ENCODE measurements around the gene MED10. TPM values are rescaled to one million over a fixed set of nuclear protein-coding genes. Genes with fewer than 3 reads are reported as not detected.

Gene MED10
- polyA plus RNA-seq, 4 donors: 37.6 to 43.8 (median 40.8) TPM

DNA sequence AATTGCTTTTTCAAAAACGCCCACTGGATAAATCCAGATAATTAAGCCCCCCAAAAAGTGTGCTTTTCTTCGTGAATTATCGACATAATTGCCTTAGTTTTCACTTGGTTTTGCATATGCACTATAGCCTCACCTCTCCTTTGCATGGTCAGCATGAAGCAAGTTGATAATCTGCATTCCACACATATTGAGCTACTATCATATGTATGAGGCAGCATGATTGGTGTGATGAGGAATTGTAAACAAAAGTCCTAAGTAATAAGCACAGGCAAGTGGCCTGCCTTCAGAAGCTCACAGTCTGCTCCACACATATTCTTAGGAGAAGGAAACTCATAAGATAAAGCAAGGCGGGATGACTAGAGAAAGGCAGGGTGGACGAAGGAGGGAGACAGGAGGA lies 33.8 kb downstream of the MED10 start:
- no peak for DNase-seq
- WGBS, 3 donors: 80 to 90% (median 87%) methylated on average over 5 of the region's 5 CpGs
- FAIRE-seq: no peak
- H3K27ac ChIP-seq (ENCODE audit: low read depth in 1 of 3, low read length in 2 of 3): no peak overlapping the region
- no peaks in the 10 kb centered on the region for H3K4me1 ChIP-seq (ENCODE audit: control insufficient read depth in 3 of 3, insufficient read depth in 2 of 3, low read depth in 1 of 3, low read length in 2 of 3)
- H3K27me3 ChIP-seq (ENCODE audit: control insufficient read depth in 3 of 3, insufficient read depth in 3 of 3, low read length in 3 of 3): no peaks in the 10 kb centered on the region
- H3K4me3 ChIP-seq (ENCODE audit: low read depth in 1 of 3, low read length in 3 of 3): no peak overlapping the region
- H3K36me3 ChIP-seq (ENCODE audit: control insufficient read depth in 3 of 3, insufficient read depth in 2 of 3, low read depth in 1 of 3, low read length in 3 of 3): no peaks in the 10 kb centered on the region
- H3K9me3 ChIP-seq (ENCODE audit: control insufficient read depth in 2 of 2, insufficient read depth in 1 of 2, low read depth in 1 of 2, low read length in 1 of 2): no peaks in the 10 kb centered on the region

DNA sequence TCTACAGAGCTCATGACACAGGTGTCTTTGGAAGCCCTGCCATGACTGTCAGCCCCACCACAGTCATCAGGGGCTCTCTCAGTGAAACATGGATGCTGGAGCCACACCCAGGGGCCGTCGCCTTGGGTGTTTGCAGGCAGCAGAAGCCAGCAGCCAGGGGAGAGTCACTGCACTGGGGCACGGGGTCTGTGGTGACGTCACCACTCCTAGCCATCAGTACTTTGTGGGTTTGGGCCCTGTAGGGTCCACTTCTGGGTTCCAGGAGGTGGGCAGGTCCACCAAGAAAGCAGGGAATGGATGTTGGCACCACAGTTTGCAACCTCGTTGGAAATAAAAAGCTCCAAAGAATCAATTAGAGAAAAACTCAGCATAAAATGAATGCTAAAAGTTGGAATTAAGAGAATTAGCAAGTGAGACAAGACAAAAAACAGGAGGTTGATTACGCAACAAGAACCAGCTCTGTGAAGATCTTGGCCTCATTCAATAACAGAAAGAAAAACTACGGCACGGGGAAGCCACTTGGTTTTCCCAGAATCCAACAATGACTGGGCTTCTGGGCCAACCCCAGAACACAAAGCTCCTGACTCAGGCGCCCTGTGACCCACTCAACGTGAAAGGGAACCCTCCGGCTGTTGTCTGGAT lies 34.3 kb downstream of the MED10 start:
- Histone ChIP-seq H3K4me3 (ENCODE audit: low read depth in 1 of 3, low read length in 3 of 3) (no peak overlapping the region), H3K9me3 (ENCODE audit: control insufficient read depth in 2 of 2, insufficient read depth in 1 of 2, low read depth in 1 of 2, low read length in 1 of 2) (no peaks in the 10 kb centered on the region), H3K36me3 (ENCODE audit: control insufficient read depth in 3 of 3, insufficient read depth in 2 of 3, low read depth in 1 of 3, low read length in 3 of 3) (no peaks in the 10 kb centered on the region), H3K4me1 (ENCODE audit: control insufficient read depth in 3 of 3, insufficient read depth in 2 of 3, low read depth in 1 of 3, low read length in 2 of 3) (no peaks in the 10 kb centered on the region), H3K27ac (ENCODE audit: low read depth in 1 of 3, low read length in 2 of 3) (no peak overlapping the region), H3K27me3 (ENCODE audit: control insufficient read depth in 3 of 3, insufficient read depth in 3 of 3, low read length in 3 of 3) (no peaks in the 10 kb centered on the region)
- FAIRE-seq (no peak), DNase-seq (no peak)
- 82 to 87% (median 85%) methylated on average over 11 of the region's 11 CpGs for WGBS, 3 donors

DNA sequence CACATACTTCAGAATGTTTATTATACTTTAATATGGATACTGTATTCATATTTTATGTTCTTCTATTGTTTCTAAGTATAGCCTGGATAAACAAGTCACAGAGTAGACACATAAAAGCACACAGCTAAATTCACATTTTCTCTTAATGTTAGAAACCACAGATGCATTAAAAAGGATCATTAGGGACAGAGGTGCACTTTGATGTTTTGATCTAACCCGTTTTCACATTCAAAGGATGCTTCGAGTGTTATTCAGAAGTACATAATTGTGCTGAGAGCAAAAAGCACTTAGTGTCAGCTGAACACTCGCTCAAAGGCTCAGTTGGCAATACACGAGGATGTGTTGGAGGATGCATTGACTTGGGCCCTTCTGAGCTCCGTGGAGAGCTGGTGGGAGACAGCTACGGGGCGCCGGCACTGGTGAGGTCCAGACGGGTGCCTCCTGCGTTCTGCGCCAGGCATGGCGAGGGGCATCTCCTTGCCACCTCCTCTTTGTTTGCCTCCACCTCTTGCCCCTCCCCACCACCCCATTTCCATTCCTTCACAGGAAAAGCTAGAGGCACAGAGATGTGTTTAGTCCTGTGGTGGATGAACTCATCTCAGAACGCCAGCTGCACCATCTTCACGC lies 35.5 kb downstream of the MED10 start:
- Histone ChIP-seq H3K4me1 (ENCODE audit: control insufficient read depth in 3 of 3, insufficient read depth in 2 of 3, low read depth in 1 of 3, low read length in 2 of 3) (no peaks in the 10 kb centered on the region), H3K27me3 (ENCODE audit: control insufficient read depth in 3 of 3, insufficient read depth in 3 of 3, low read length in 3 of 3) (no peaks in the 10 kb centered on the region), H3K27ac (ENCODE audit: low read depth in 1 of 3, low read length in 2 of 3) (no peak overlapping the region), H3K4me3 (ENCODE audit: low read depth in 1 of 3, low read length in 3 of 3) (no peak overlapping the region), H3K9me3 (ENCODE audit: control insufficient read depth in 2 of 2, insufficient read depth in 1 of 2, low read depth in 1 of 2, low read length in 1 of 2) (no peaks in the 10 kb centered on the region), H3K36me3 (ENCODE audit: control insufficient read depth in 3 of 3, insufficient read depth in 2 of 3, low read depth in 1 of 3, low read length in 3 of 3) (no peaks in the 10 kb centered on the region)
- no peak for DNase-seq
- 83 to 88% (median 87%) methylated on average over 14 of the region's 14 CpGs for WGBS, 3 donors
- no peak for FAIRE-seq

DNA sequence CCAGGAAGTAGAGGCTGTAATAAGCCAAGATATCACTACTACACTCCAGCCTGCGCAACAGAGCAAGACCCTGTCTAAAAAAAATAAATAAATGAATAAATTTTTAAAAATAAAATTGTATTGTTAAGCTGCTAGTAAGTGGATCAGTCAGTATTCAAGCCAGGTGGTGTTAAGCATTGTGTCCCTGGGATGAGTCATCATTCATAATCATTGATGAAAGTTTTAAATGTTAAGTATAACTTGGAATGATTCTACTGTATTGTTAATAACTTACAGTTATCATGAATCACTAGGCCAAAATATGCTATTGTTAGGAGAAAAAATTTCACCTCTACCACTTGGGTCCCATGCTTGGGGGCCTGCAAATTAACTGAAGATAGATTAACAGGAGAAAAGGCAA lies 38.2 kb downstream of the MED10 start:
- no peak overlapping the region for H3K27ac ChIP-seq (ENCODE audit: low read depth in 1 of 3, low read length in 2 of 3)
- WGBS, 3 donors: 94 to 97% (median 95%) methylated on average over 1 of the region's 1 CpG
- no peaks in the 10 kb centered on the region for H3K36me3 ChIP-seq (ENCODE audit: control insufficient read depth in 3 of 3, insufficient read depth in 2 of 3, low read depth in 1 of 3, low read length in 3 of 3)
- no peaks in the 10 kb centered on the region for H3K4me1 ChIP-seq (ENCODE audit: control insufficient read depth in 3 of 3, insufficient read depth in 2 of 3, low read depth in 1 of 3, low read length in 2 of 3)
- H3K4me3 ChIP-seq (ENCODE audit: low read depth in 1 of 3, low read length in 3 of 3): no peak overlapping the region
- H3K27me3 ChIP-seq (ENCODE audit: control insufficient read depth in 3 of 3, insufficient read depth in 3 of 3, low read length in 3 of 3): no peaks in the 10 kb centered on the region
- no peak for FAIRE-seq
- H3K9me3 ChIP-seq (ENCODE audit: control insufficient read depth in 2 of 2, insufficient read depth in 1 of 2, low read depth in 1 of 2, low read length in 1 of 2): no peaks in the 10 kb centered on the region
- no peak for DNase-seq

DNA sequence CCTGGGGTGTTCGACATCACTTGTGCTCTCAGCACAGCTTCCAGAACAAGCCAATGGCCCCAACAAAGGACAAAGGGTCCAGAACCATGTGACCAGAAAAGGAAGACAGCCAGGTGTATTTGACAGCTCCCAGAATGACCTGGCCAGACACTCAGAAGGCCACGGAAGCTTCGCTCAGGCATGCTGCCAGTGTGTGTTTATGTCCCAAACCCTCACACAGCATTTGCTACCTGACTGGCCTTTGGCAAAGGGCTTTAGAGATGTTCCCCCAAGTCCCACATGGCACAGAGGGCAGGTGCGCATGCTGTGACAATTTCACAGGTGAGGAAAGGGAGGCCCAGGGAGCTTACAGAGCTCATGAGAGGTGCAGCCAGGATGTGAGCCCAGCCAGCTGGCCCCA lies 39.5 kb downstream of the MED10 start:
- H3K9me3 ChIP-seq (ENCODE audit: control insufficient read depth in 2 of 2, insufficient read depth in 1 of 2, low read depth in 1 of 2, low read length in 1 of 2): no peaks in the 10 kb centered on the region

DNA sequence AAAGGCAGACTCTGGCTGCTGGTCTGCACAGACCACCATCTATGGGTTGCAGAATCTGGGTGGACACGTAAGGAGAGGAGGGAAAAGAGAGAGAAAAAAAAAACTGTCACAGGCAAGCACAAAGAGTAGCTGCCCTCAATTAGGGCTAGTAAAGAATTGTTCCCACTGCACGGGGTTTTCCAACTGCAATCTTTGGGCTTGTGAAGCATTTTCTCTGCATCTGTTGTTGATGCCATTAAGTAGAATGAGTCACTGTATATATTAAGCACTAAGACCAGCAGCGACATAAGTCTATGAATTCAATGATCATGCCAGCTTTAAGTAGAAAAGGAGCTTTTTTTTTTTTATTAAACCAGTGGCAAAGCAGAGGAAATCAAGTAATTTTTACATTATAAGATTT lies 40.2 kb downstream of the MED10 start:
- Histone ChIP-seq H3K27me3 (ENCODE audit: control insufficient read depth in 3 of 3, insufficient read depth in 3 of 3, low read length in 3 of 3) (no peaks in the 10 kb centered on the region), H3K27ac (ENCODE audit: low read depth in 1 of 3, low read length in 2 of 3) (no peak overlapping the region), H3K9me3 (ENCODE audit: control insufficient read depth in 2 of 2, insufficient read depth in 1 of 2, low read depth in 1 of 2, low read length in 1 of 2) (no peaks in the 10 kb centered on the region), H3K4me3 (ENCODE audit: low read depth in 1 of 3, low read length in 3 of 3) (no peak overlapping the region), H3K4me1 (ENCODE audit: control insufficient read depth in 3 of 3, insufficient read depth in 2 of 3, low read depth in 1 of 3, low read length in 2 of 3) (no peaks in the 10 kb centered on the region), H3K36me3 (ENCODE audit: control insufficient read depth in 3 of 3, insufficient read depth in 2 of 3, low read depth in 1 of 3, low read length in 3 of 3) (peaks cover 0 to 2% (median 0%) of the 10 kb centered on the region in 3 donors)
- DNase-seq: no peak
- no peak for FAIRE-seq
- 81 to 86% (median 83%) methylated on average over 3 of the region's 3 CpGs for WGBS, 3 donors

More for the DNA sequence above, 39.5 kb downstream of the MED10 start:
- H3K4me3 ChIP-seq (ENCODE audit: low read depth in 1 of 3, low read length in 3 of 3): no peak overlapping the region
- FAIRE-seq (no peak), DNase-seq (no peak)
- H3K36me3 ChIP-seq (ENCODE audit: control insufficient read depth in 3 of 3, insufficient read depth in 2 of 3, low read depth in 1 of 3, low read length in 3 of 3): peaks cover 0 to 2% (median 0%) of the 10 kb centered on the region in 3 donors
- H3K27me3 ChIP-seq (ENCODE audit: control insufficient read depth in 3 of 3, insufficient read depth in 3 of 3, low read length in 3 of 3): no peaks in the 10 kb centered on the region
- WGBS, 3 donors: 90 to 97% (median 94%) methylated on average over 4 of the region's 4 CpGs
- H3K27ac ChIP-seq (ENCODE audit: low read depth in 1 of 3, low read length in 2 of 3): no peak overlapping the region
- H3K4me1 ChIP-seq (ENCODE audit: control insufficient read depth in 3 of 3, insufficient read depth in 2 of 3, low read depth in 1 of 3, low read length in 2 of 3): no peaks in the 10 kb centered on the region

DNA sequence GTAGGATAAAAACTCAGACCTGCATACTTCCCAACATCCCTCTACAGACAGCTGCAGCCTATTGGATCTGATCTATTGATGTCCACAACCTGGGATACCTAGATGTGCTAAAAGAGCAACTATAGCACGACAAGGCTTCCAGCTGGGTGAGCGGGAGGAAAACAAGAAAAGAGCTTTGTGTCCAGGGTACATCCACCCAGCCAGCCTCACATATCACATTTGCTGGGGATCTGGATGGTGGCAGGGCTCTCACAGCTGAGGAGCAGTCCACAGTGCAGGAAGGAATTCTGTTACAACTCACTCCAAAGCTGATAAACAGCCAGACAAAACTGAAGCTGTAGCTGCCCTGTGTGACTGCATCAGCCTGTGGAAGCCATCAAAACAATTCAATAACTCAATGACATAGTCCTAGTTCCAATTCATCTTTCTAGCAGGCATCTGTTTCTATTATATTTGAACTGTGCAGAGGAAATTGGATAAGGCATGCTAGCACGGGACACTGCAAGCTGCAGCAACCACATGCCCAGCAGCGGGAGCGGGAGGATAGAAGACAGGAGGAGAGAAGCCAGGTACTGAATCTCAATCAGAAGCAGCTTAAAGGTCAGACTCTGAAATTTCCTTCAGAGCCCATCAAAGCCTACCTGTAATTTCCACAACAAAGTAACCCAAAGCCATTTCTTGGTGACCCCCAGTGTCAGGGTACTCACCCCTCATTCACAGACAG lies 45.0 kb downstream of the MED10 start:
- peaks cover 0 to 7% of the 10 kb centered on the region in 2 donors for H3K9me3 ChIP-seq (ENCODE audit: control insufficient read depth in 2 of 2, insufficient read depth in 1 of 2, low read depth in 1 of 2, low read length in 1 of 2)
- 89 to 93% (median 90%) methylated on average over 5 of the region's 5 CpGs for WGBS, 3 donors

DNA sequence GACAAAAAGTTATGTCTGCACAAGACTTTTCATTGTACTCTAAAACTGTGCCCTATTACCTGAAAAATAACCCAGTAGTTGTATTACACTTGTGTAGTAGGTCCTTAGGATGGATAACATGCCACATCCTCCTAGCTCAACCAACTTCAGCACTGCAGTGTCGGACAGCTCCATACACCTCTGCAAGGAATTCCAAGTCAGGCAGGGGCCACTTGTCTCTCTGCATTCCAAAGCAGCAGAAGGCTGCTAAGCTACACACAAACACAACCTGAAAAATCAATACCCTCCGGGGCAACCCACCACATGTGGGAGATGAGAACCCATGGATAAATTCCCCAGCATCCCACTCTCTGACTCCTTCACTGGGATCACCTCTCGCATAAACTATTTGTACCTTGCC lies 50.2 kb downstream of the MED10 start:
- 15 to 40% (median 38%) methylated on average over 3 of the region's 3 CpGs for WGBS, 3 donors
- Histone ChIP-seq H3K27ac (ENCODE audit: low read depth in 1 of 3, low read length in 2 of 3) (no peak overlapping the region), H3K4me1 (ENCODE audit: control insufficient read depth in 3 of 3, insufficient read depth in 2 of 3, low read depth in 1 of 3, low read length in 2 of 3) (no peaks in the 10 kb centered on the region), H3K27me3 (ENCODE audit: control insufficient read depth in 3 of 3, insufficient read depth in 3 of 3, low read length in 3 of 3) (no peaks in the 10 kb centered on the region), H3K9me3 (ENCODE audit: control insufficient read depth in 2 of 2, insufficient read depth in 1 of 2, low read depth in 1 of 2, low read length in 1 of 2) (peaks cover 0 to 7% of the 10 kb centered on the region in 2 donors), H3K4me3 (ENCODE audit: low read depth in 1 of 3, low read length in 3 of 3) (no peak overlapping the region), H3K36me3 (ENCODE audit: control insufficient read depth in 3 of 3, insufficient read depth in 2 of 3, low read depth in 1 of 3, low read length in 3 of 3) (no peaks in the 10 kb centered on the region)
- FAIRE-seq (no peak), DNase-seq (peak; percentile 10 to 49)

More for the DNA sequence above, 45.0 kb downstream of the MED10 start:
- no peaks in the 10 kb centered on the region for H3K4me1 ChIP-seq (ENCODE audit: control insufficient read depth in 3 of 3, insufficient read depth in 2 of 3, low read depth in 1 of 3, low read length in 2 of 3)
- FAIRE-seq: no peak
- no peaks in the 10 kb centered on the region for H3K27me3 ChIP-seq (ENCODE audit: control insufficient read depth in 3 of 3, insufficient read depth in 3 of 3, low read length in 3 of 3)
- no peak overlapping the region for H3K4me3 ChIP-seq (ENCODE audit: low read depth in 1 of 3, low read length in 3 of 3)
- no peak for DNase-seq
- H3K36me3 ChIP-seq (ENCODE audit: control insufficient read depth in 3 of 3, insufficient read depth in 2 of 3, low read depth in 1 of 3, low read length in 3 of 3): peaks cover 0 to 2% (median 0%) of the 10 kb centered on the region in 3 donors
- no peak overlapping the region for H3K27ac ChIP-seq (ENCODE audit: low read depth in 1 of 3, low read length in 2 of 3)

All from small intestine (tissue), 7 donors.